ENCODE measurements around the gene METTL26. TPM values are rescaled to one million over a fixed set of nuclear protein-coding genes. Genes with fewer than 3 reads are reported as not detected.
A peak's percentile ranks its signal among the peaks of the same experiment; 100 is the strongest.

Gene METTL26
- total and polyA plus RNA-seq, 10 of the 15 experiments (the other 5 are each of a cell fraction or from before 2014, with no cell fraction given): 5.4 to 163 (median 79.3) TPM

- Histone ChIP-seq H3K27ac (ENCODE audit: control insufficient read depth, insufficient read depth) (no peak within 1 kb of the TSS), H3K27me3 (replicated peaks in 1 of 2; ENCODE audit: control insufficient read depth in 2 of 2, insufficient read depth in 2 of 2, low read length in 1 of 2) (no peaks in the 10 kb centered on the region), H3K4me3 (no peak within 1 kb of the TSS), H3K36me3 (ENCODE audit: control insufficient read depth in 2 of 2, insufficient read depth in 2 of 2, low read length in 1 of 2) (peaks cover 0 to 15% of the 10 kb centered on the region in 2 experiments; a peak in 3 of 4 replicates), H3K79me2 (ENCODE audit: control insufficient read depth, insufficient read depth, low read length) (no peaks in the 10 kb centered on the region), H3K9me3 (replicated peaks; ENCODE audit: control insufficient read depth, insufficient read depth, low read length) (no peaks in the 10 kb centered on the region), H4K20me1 (ENCODE audit: control insufficient read depth, insufficient read depth) (no peaks in the 10 kb centered on the region; the same call in 1 of the 2 replicates), H3K9ac (ENCODE audit: control insufficient read depth, insufficient read depth, low read length) (no peak within 1 kb of the TSS), H3K4me1 (ENCODE audit: control insufficient read depth, insufficient read depth, low read length) (no peaks in the 10 kb centered on the region), H2AFZ (ENCODE audit: control insufficient read depth, low read depth, low read length) (no peak within 1 kb of the TSS), H3K4me2 (ENCODE audit: control insufficient read depth, insufficient read depth) (0 out of 2 replicates have a peak within 1 kb of the TSS, but pooled peaks have one; percentile 55)
- no TSS peak for BruUV-seq (replicated peaks)
- intact Hi-C loops (cut with micrococcal nuclease; ENCODE audit: unreplicated experiment) (no loop called here), in situ Hi-C loops (cut with MboI) (no loop called here)
- no peak for ATAC-seq
- DNase-seq (ENCODE audit: low read depth, low spot score): no peak
- 8% methylated on average over 56 of the region's 73 CpGs for WGBS (ENCODE audit: insufficient coverage, insufficient replicate concordance, low lambda C conversion rate, missing lambda C conversion rate)
- FAIRE-seq: no peak
- RAD21 ChIA-PET (ENCODE audit: unreplicated experiment): interaction anchor here (0.8 kb wide), 1 partner anchor 39 kb away, joined by 3 read pairs; the partner anchor contains the start of gene METTL26
- SMC1A ChIA-PET (ENCODE audit: uncharacterized antibody, unreplicated experiment): no interaction called here
- POLR2A ChIA-PET: no interaction called here
- CTCF ChIA-PET: no interaction called here
- TF ChIP-seq SREBF2 (IDR thresholded peaks at IDR 0.05; ENCODE audit: low read length) (no peak), YBX1 (IDR thresholded peaks at IDR 0.05) (no peak), JUNB (IDR thresholded peaks at IDR 0.05) (no peak), SIX5 (IDR thresholded peaks at IDR 0.05; ENCODE audit: low read depth, low read length, severe bottlenecking) (no peak), BHLHE40 (IDR thresholded peaks at IDR 0.05; ENCODE audit: borderline replicate concordance in 1 of 2, low read depth in 2 of 2, low read length in 1 of 2) (peak in 1 of 2 experiments; percentile 41; a peak in 2 of 4 replicates), NFYB (IDR thresholded peaks at IDR 0.05; ENCODE audit: insufficient read depth, low read depth, low read length) (no peak), SMC3 (IDR thresholded peaks at IDR 0.05; ENCODE audit: borderline replicate concordance, low read length) (no peak), BACH1 (IDR thresholded peaks at IDR 0.05; ENCODE audit: borderline replicate concordance) (peak; percentile 85; the same call in 1 of the 2 replicates), MEF2A (IDR thresholded peaks at IDR 0.05; ENCODE audit: insufficient read depth, low read depth, low read length) (no peak), EED (IDR thresholded peaks at IDR 0.05; ENCODE audit: low read depth) (no peak), SMARCA5 (IDR thresholded peaks at IDR 0.05) (no peak), NFXL1 (IDR thresholded peaks at IDR 0.05; ENCODE audit: borderline replicate concordance) (no peak), RB1 (IDR thresholded peaks at IDR 0.05; ENCODE audit: borderline replicate concordance) (no peak), ASH2L (IDR thresholded peaks at IDR 0.05; ENCODE audit: borderline replicate concordance, low read depth) (no peak), RCOR1 (conservative IDR thresholded peaks at IDR 0.05; ENCODE audit: low read depth, low read length) (no peak), MYB (IDR thresholded peaks at IDR 0.05; ENCODE audit: borderline replicate concordance, low read depth, low read length) (no peak), KDM1A (IDR thresholded peaks at IDR 0.05; ENCODE audit: borderline replicate concordance) (no peak), POLR2AphosphoS2 (IDR thresholded peaks at IDR 0.05; ENCODE audit: low read depth, low read length) (peak; percentile 71; the same call in 1 of the 2 replicates), NFIC (IDR thresholded peaks at IDR 0.05; ENCODE audit: low read depth, low read length) (no peak), TCF3 (IDR thresholded peaks at IDR 0.05; ENCODE audit: borderline replicate concordance, insufficient read depth, low read depth, low read length) (no peak), GATAD2B (conservative IDR thresholded peaks at IDR 0.05; ENCODE audit: low read depth) (peak; percentile 56)
- TF ChIP-seq, protein P1, sequence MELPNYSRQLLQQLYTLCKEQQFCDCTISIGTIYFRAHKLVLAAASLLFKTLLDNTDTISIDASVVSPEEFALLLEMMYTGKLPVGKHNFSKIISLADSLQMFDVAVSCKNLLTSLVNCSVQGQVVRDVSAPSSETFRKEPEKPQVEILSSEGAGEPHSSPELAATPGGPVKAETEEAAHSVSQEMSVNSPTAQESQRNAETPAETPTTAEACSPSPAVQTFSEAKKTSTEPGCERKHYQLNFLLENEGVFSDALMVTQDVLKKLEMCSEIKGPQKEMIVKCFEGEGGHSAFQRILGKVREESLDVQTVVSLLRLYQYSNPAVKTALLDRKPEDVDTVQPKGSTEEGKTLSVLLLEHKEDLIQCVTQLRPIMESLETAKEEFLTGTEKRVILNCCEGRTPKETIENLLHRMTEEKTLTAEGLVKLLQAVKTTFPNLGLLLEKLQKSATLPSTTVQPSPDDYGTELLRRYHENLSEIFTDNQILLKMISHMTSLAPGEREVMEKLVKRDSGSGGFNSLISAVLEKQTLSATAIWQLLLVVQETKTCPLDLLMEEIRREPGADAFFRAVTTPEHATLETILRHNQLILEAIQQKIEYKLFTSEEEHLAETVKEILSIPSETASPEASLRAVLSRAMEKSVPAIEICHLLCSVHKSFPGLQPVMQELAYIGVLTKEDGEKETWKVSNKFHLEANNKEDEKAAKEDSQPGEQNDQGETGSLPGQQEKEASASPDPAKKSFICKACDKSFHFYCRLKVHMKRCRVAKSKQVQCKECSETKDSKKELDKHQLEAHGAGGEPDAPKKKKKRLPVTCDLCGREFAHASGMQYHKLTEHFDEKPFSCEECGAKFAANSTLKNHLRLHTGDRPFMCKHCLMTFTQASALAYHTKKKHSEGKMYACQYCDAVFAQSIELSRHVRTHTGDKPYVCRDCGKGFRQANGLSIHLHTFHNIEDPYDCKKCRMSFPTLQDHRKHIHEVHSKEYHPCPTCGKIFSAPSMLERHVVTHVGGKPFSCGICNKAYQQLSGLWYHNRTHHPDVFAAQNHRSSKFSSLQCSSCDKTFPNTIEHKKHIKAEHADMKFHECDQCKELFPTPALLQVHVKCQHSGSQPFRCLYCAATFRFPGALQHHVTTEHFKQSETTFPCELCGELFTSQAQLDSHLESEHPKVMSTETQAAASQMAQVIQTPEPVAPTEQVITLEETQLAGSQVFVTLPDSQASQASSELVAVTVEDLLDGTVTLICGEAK (IDR thresholded peaks at IDR 0.05; ENCODE audit: borderline replicate concordance): no peak
Measured at GRCh38 chr16:674968-675883, 39.1 kb upstream of the METTL26 start, which contains the start of gene RHBDL1. RHBDL1 (plus strand) TSS chr16:675671; CDS start chr16:675791, 120 bp downstream.

Data from GM12878 (cell line).